Stimulated activated CD4-positive, alpha-beta T cell treated with anti-CD3 and anti-CD28 coated beads, Interleukin-12 subunit alpha, Interleukin-12 subunit beta, amount 100 ng/mL, for 24 hours (primary cell): Measurements from ENCODE around the gene PCDHGB7.
A peak's percentile ranks its signal among the peaks of the same experiment; 100 is the strongest.
"Not testable (repeated sequence)": the region's sequence is repeated elsewhere in the genome, so short reads cannot be mapped to it uniquely, and the experiment has no call there.

Source experiments
- DNase-seq, 2 experiments: peaks; one replicate each; pipeline ENCODE4 v3.0.0-alpha.2; 2020; ENCODE audit warnings: low read depth in 2 of 2

Gene PCDHGB7

GRCh38 chr5:141397756-141398551 lies 19.5 kb upstream of the PCDHGB7 start, which contains the start of gene PCDHGB5:
Gene PCDHGB5 (plus strand): TSS chr5:141397947. CDS start chr5:141398128, 181 bp downstream.
- not testable (repeated sequence) for DNase-seq

GRCh38 chr5:141398608-141399007 lies 18.9 kb upstream of the PCDHGB7 start:
- DNase-seq = no peak

GRCh38 chr5:141399555-141400258 lies 17.8 kb upstream of the PCDHGB7 start:
- no peak for DNase-seq

GRCh38 chr5:141402553-141403243 lies 14.8 kb upstream of the PCDHGB7 start, which contains the start of gene PCDHGA9:
Gene PCDHGA9 (plus strand): TSS chr5:141402778. CDS start chr5:141402953, 175 bp downstream.
- no peak for DNase-seq

- DNase-seq = no peak
Measured at GRCh38 chr5:141403387-141403786, 14.1 kb upstream of the PCDHGB7 start.

- DNase-seq = peak in 1 of 2 experiments; percentile 33
Measured at GRCh38 chr5:141407790-141408505, 9.5 kb upstream of the PCDHGB7 start, which contains the start of gene PCDHGB6. Gene PCDHGB6 (plus strand): TSS chr5:141408021. CDS start chr5:141408203, 182 bp downstream.

- no peak for DNase-seq
Measured at GRCh38 chr5:141409598-141410306, 7.7 kb upstream of the PCDHGB7 start.

- no peak for DNase-seq
Measured at GRCh38 chr5:141411575-141411974, 5.9 kb upstream of the PCDHGB7 start.

- peak in 1 of 2 experiments; percentile 50 for DNase-seq
Measured at GRCh38 chr5:141412854-141413539, 4.5 kb upstream of the PCDHGB7 start, which contains the start of gene PCDHGA10. Gene PCDHGA10 (plus strand): TSS chr5:141412987. CDS start chr5:141413176, 189 bp downstream.

- no peak for DNase-seq
Measured at GRCh38 chr5:141413540-141414069, 3.9 kb upstream of the PCDHGB7 start.

GRCh38 chr5:141414548-141415274 lies 2.8 kb upstream of the PCDHGB7 start:
- not testable (repeated sequence) for DNase-seq

GRCh38 chr5:141415275-141415618 lies 2.2 kb upstream of the PCDHGB7 start:
- DNase-seq = not testable (repeated sequence)

GRCh38 chr5:141419074-141419880 lies 1.8 kb downstream of the PCDHGB7 start:
- DNase-seq = no peak

- peak in 1 of 2 experiments; percentile 50 for DNase-seq
Measured at GRCh38 chr5:141420855-141421488, 3.5 kb downstream of the PCDHGB7 start, which contains the start of gene PCDHGA11. Gene PCDHGA11 (plus strand): TSS chr5:141421051. CDS start chr5:141421228, 177 bp downstream.

- DNase-seq = no peak
Measured at GRCh38 chr5:141421489-141421855, 4.0 kb downstream of the PCDHGB7 start.

- no peak for DNase-seq
Measured at GRCh38 chr5:141422742-141423291, 5.3 kb downstream of the PCDHGB7 start.

GRCh38 chr5:141427783-141428426 lies 10.4 kb downstream of the PCDHGB7 start:
- no peak for DNase-seq
